Hepatic stellate cell (primary cell): ENCODE data around the gene ZNF792.
"Not testable (repeated sequence)": the region's sequence is repeated elsewhere in the genome, so short reads cannot be mapped to it uniquely, and the experiment has no call there.

ENCODE experiments used
- DNase-seq: peaks from one replicate; pipeline ENCODE4 v3.0.0; 2011; ENCODE audit warnings: low spot score

The ZNF792 gene

DNA sequence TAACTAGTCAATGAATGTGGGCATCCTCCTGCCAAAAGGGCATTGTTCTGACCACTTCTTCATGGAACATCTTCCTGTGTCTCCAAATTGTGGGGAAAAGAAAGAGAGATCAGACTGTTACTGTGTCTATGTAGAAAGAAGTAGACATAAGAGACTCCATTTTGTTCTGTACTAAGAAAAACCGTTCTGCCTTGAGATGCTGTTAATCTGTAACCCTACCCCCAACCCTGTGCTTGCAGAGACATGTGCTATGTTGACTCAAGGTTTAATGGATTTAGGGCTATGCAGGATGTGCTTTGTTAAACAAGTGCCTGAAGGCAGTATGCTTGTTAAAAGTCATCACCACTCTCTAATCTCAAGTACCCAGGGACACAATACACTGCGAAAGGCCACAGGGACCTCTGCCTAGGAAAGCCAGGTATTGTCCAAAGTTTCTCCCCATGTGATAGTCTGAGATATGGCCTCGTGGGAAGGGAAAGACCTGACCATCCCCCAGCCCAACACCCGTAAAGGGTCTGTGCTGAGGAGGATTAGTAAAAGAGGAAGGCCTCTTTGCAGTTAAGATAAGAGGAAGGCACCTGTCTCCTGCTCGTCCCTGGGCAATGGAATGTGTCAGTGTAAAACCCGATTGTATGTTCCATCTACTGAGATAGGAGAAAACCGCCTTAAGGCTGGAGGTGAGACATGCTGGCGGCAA lies 43.8 kb downstream of the ZNF792 start:
- DNase-seq = not testable (repeated sequence)

GRCh38 chr19:34918190-34918589 lies 45.8 kb downstream of the ZNF792 start:
- no peak for DNase-seq

DNA sequence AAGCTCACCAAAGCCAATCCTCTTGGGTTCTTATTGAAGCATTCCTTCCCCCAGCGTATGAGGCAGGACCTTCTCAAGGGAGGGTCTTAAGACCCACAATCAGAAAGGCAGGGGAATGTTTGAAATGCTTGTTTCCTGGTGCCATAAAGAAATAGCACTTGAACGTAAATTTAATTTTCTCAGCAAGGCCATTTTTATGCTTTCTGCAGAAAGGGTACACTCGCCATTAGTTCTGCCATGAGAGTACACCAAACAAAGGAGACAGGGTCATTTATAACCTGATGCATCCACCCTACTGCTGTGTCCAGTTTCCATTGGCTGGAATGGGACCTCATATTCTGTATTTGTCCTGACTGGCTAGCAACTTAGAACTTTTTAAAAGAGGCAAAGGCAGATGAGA lies 46.9 kb downstream of the ZNF792 start:
- DNase-seq = not testable (repeated sequence)

DNA sequence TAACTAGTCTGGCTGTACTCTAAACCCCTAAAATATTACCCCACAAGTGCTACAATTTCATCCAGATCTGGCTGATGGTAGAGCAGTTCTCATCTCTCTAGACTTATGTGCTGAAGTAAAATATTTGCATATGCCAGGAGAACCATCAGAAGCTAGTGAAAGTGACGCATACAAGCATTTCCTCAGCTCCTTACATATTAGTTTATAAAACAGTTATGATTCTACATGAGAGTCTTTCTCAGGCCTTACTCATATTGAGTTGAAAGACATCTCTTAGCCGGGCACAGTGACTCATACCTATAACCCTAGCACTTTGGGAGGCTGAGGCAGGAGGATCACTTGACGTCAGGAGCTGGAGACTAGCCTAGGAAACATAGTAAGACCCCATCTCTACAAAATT lies 53.3 kb downstream of the ZNF792 start:
- DNase-seq = no peak
